HEK293T (cell line): ENCODE data around the gene GUCA2B.

Experiments used
- CTCF ChIA-PET: fragments of 350-600 bp; formaldehyde crosslinking; extraction: SDS; loops from one replicate; lab custom pipeline; 2021; ENCODE audit warnings: antibody characterized with exemption, inconsistent platforms; lab: Yijun Ruan, JAX
- POLR2A ChIA-PET: fragments of 350-600 bp; formaldehyde crosslinking; extraction: SDS; loops from one replicate; lab custom pipeline; 2020; ENCODE audit warnings: antibody characterized with exemption, inconsistent platforms; lab: Yijun Ruan, JAX
- DNase-seq: peaks from one replicate; pipeline ENCODE4 v3.0.0; 2012; ENCODE audit warnings: mixed read lengths; ENCODE audit errors: extremely low spot score
- ARNT ChIP-seq: fragments of 450-650 bp; IDR thresholded peaks from 2 replicates; pipeline ENCODE4 v1.6.1; 2017; ENCODE audit warnings: mild to moderate bottlenecking
- BHLHE40 ChIP-seq: fragments of 450-650 bp; IDR thresholded peaks from 2 replicates; pipeline ENCODE4 v1.6.1; 2016; ENCODE audit warnings: mild to moderate bottlenecking, moderate library complexity, borderline replicate concordance
- CTBP1 ChIP-seq: fragments of 450-650 bp; IDR thresholded peaks from 2 replicates; pipeline ENCODE4 v1.6.1; 2016; ENCODE audit warnings: borderline replicate concordance
- ELF4 ChIP-seq: fragments of 450-650 bp; IDR thresholded peaks from 2 replicates; pipeline ENCODE4 v1.6.1; 2017; ENCODE audit warnings: antibody characterized with exemption
- FOXA1 ChIP-seq: fragments of 450-650 bp; IDR thresholded peaks from 2 replicates; pipeline ENCODE4 v1.6.1; 2016; ENCODE audit warnings: mild to moderate bottlenecking
- FOXK2 ChIP-seq: fragments of 450-650 bp; IDR thresholded peaks from 2 replicates; pipeline ENCODE4 v1.6.1; 2016; ENCODE audit warnings: mild to moderate bottlenecking
- FOXM1 ChIP-seq: fragments of 450-650 bp; IDR thresholded peaks from 2 replicates; pipeline ENCODE4 v1.6.1; 2017; ENCODE audit warnings: mild to moderate bottlenecking, borderline replicate concordance
- HDGF ChIP-seq: fragments of 450-650 bp; IDR thresholded peaks from 2 replicates; pipeline ENCODE4 v1.6.1; 2017; ENCODE audit warnings: antibody characterized with exemption, borderline replicate concordance
- L3MBTL2 ChIP-seq: fragments of 450-650 bp; conservative IDR thresholded peaks from 2 replicates; pipeline ENCODE4 v1.6.1; 2016; ENCODE audit warnings: mild to moderate bottlenecking
- LEF1 ChIP-seq: fragments of 450-650 bp; IDR thresholded peaks from 2 replicates; pipeline ENCODE4 v1.6.1; 2017; ENCODE audit warnings: mild to moderate bottlenecking, borderline replicate concordance
- NFRKB ChIP-seq: fragments of 450-650 bp; IDR thresholded peaks from 2 replicates; pipeline ENCODE4 v1.6.1; 2016; ENCODE audit warnings: mild to moderate bottlenecking, moderate library complexity
- SP1 ChIP-seq: fragments of 450-650 bp; IDR thresholded peaks from 2 replicates; pipeline ENCODE4 v1.6.1; 2017
- SUZ12 ChIP-seq: fragments of 450-650 bp; IDR thresholded peaks from 2 replicates; pipeline ENCODE4 v1.6.1; 2016; ENCODE audit warnings: mild to moderate bottlenecking
- TARDBP ChIP-seq: fragments of 450-650 bp; IDR thresholded peaks from 2 replicates; pipeline ENCODE4 v1.6.1; 2016
- ZNF384 ChIP-seq: fragments of 450-650 bp; IDR thresholded peaks from 2 replicates; pipeline ENCODE4 v1.6.1; 2016
- TF ChIP-seq, protein P1 (sequence below): fragments of 450-650 bp; IDR thresholded peaks from 2 replicates; pipeline ENCODE4 v1.6.1; 2016

The GUCA2B gene

DNA sequence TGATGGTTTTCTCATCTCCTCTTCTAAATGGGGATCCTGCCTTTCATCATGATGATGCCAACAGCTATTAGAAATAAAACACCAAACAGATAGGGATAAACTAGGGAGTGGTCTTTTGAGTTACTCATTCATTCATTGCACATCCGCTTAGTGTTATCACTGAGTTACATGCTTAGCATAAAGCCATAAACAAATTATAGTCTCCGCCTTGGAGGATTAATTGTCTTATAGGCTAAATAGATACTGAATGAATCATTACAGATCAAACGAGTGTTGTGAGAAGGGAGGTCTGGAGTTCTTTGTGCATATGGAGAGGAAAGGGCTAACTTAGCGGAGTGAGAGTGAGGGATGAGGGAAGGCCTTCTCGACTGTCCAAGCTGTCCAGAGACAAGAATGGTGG, 19.8 kb upstream of the GUCA2B start:
- no peak for TF ChIP-seq L3MBTL2
- TF ChIP-seq ARNT: no peak
- TF ChIP-seq SP1: no peak
- TF ChIP-seq FOXM1: no peak
- no peak for TF ChIP-seq BHLHE40
- TF ChIP-seq HDGF: no peak
- TF ChIP-seq, protein P1, sequence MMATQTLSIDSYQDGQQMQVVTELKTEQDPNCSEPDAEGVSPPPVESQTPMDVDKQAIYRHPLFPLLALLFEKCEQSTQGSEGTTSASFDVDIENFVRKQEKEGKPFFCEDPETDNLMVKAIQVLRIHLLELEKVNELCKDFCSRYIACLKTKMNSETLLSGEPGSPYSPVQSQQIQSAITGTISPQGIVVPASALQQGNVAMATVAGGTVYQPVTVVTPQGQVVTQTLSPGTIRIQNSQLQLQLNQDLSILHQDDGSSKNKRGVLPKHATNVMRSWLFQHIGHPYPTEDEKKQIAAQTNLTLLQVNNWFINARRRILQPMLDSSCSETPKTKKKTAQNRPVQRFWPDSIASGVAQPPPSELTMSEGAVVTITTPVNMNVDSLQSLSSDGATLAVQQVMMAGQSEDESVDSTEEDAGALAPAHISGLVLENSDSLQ: no peak
- TF ChIP-seq SUZ12: no peak
- no peak for TF ChIP-seq ELF4
- TF ChIP-seq FOXK2: no peak
- TF ChIP-seq CTBP1: no peak
- no peak for TF ChIP-seq ZNF384
- no peak for TF ChIP-seq TARDBP
- no peak for TF ChIP-seq FOXA1
- TF ChIP-seq LEF1: no peak
- no peak for TF ChIP-seq NFRKB
- POLR2A ChIA-PET: no interaction called here
- CTCF ChIA-PET: no interaction called here
- DNase-seq: no peak

DNA sequence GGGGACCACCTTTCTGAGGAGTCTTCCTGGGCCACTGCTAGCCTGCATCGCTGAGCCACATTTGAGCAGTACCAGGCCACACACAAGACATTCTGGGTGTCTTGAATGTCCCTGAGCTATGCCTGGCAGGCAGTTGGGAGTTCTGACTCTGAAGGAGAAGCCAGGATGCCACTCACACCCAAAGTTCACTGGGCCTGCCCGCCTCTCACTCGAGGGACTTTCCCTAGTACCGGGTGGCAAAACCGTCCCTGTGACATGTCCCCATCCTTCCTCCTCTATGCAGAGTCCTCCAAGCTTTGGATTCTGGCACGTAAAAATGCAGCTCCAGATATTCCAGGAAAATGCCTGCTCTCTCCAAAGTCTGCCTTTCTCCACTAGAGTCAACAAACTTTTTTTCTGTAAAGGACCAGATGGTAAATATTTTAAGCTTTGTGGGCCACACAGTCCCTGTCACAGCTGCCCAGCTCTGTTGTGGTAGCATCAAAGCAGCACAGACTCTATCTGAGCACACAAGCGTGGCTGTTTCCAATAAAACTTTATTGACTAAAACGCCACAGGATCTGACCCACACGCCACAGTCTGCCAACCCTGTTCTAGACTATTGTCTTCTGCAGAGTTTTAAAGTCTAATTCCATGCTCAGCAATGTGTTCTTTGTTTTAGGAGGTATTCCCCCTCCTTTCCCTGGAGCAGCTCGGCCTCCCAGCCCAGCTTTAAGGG, 19.2 kb upstream of the GUCA2B start:
- DNase-seq: no peak

DNA sequence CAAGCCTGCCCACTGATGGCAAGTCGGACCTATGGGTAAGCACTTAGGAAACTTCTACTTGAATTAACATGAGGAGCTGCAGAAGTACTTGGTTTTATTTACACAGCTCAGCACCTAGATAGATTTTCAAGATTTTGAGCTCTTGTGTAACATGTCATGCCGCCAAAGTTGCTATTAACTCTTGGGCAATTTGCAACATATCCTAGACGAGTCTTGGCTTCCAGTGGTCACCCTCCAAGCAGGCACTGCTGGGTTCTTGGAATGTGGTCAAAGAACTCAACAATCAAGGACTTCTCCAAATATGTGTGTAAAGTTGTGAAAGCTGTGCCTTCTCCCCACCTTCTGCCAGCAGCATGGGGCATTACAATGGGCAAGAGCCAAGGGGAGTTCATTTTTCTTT, 17.8 kb upstream of the GUCA2B start:
- no peak for TF ChIP-seq NFRKB
- no peak for TF ChIP-seq TARDBP
- CTCF ChIA-PET: interaction anchor here (0.5 kb wide), 1 partner anchor 34 kb away, joined by 7 read pairs; no protein-coding TSS in a partner anchor
- no peak for DNase-seq
- POLR2A ChIA-PET: no interaction called here

More for the DNA sequence above, 19.2 kb upstream of the GUCA2B start:
- TF ChIP-seq LEF1 (no peak), TARDBP (no peak), SP1 (no peak), ARNT (no peak), FOXM1 (no peak), SUZ12 (no peak), FOXA1 (no peak), BHLHE40 (no peak), ELF4 (no peak), HDGF (no peak), ZNF384 (no peak), FOXK2 (no peak), L3MBTL2 (no peak), CTBP1 (no peak), NFRKB (no peak)
- TF ChIP-seq, protein P1: no peak
- POLR2A ChIA-PET: no interaction called here
- CTCF ChIA-PET: no interaction called here

DNA sequence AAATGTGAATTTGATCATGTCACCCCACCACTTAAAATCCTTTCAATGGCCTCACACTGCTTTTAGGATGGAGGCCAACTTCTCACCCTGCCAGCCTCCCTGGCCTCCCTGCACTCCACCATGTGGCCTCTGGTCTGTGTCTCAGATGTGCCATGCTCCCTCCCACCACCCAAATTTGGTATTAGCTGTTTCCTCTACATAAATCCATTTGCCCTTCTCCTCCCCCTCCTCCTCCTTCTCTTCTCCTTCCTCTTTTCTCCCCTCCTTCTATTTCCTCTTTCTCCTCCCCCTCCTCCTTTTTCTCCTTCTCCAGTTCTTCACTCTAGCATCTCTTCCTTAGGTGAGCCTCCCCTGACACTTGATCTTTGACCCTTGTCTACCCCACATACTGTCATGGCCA, 16.7 kb upstream of the GUCA2B start:
- CTCF ChIA-PET: no interaction called here
- TF ChIP-seq LEF1: no peak
- no peak for TF ChIP-seq BHLHE40
- no peak for TF ChIP-seq ZNF384
- no peak for TF ChIP-seq CTBP1
- no peak for TF ChIP-seq FOXM1
- TF ChIP-seq SUZ12: no peak
- TF ChIP-seq ELF4: no peak
- no peak for TF ChIP-seq L3MBTL2
- TF ChIP-seq FOXK2: no peak
- TF ChIP-seq HDGF: no peak

DNA sequence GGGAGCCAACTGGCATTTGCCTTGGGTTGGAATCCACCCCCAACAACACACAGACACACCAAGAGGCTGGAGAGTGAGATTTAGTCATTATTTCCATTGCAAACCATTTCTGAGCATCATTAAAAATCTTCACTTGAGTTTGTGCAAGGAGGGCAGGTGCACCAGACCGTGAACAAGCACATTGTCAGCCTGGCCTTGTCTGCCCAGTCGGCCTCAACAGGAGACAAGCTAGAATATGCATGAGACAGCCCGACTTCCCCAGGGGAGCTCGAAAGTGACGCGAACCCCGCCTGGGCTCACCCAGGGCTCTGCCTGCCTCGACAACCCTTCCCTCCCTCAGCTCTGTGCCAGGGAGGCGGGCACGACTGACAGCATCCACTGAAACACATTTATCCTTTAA, 15.4 kb upstream of the GUCA2B start:
- ChIA-PET POLR2A (no interaction called here), CTCF (interaction anchor here (1.0 kb wide), 1 partner anchor 9 kb away, joined by 3 read pairs; no protein-coding TSS in a partner anchor)

More for the DNA sequence above, 16.7 kb upstream of the GUCA2B start:
- DNase-seq: no peak
- POLR2A ChIA-PET: no interaction called here

More for the DNA sequence above, 15.4 kb upstream of the GUCA2B start:
- DNase-seq: no peak
- TF ChIP-seq FOXA1: no peak
- TF ChIP-seq HDGF: no peak
- TF ChIP-seq LEF1: no peak
- no peak for TF ChIP-seq SUZ12
- no peak for TF ChIP-seq L3MBTL2
- no peak for TF ChIP-seq SP1
- TF ChIP-seq ZNF384: no peak
- TF ChIP-seq TARDBP: no peak
- no peak for TF ChIP-seq ARNT
- TF ChIP-seq, protein P1: no peak
- no peak for TF ChIP-seq BHLHE40
- TF ChIP-seq ELF4: no peak
- no peak for TF ChIP-seq FOXK2
- TF ChIP-seq NFRKB: no peak
